ENCODE results near the gene GPRC5A. TPM values are rescaled to one million over a fixed set of nuclear protein-coding genes. Genes with fewer than 3 reads are reported as not detected.

Gene GPRC5A
- total RNA-seq, 1 donor from 2014 or later, result under 0.01 TPM

DNA sequence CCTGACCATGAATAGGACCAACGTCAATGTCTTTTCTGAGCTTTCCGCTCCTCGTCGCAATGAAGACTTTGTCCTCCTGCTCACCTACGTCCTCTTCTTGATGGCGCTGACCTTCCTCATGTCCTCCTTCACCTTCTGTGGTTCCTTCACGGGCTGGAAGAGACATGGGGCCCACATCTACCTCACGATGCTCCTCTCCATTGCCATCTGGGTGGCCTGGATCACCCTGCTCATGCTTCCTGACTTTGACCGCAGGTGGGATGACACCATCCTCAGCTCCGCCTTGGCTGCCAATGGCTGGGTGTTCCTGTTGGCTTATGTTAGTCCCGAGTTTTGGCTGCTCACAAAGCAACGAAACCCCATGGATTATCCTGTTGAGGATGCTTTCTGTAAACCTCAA lies 17.3 kb downstream of the GPRC5A start:
- no peak for FAIRE-seq

DNA sequence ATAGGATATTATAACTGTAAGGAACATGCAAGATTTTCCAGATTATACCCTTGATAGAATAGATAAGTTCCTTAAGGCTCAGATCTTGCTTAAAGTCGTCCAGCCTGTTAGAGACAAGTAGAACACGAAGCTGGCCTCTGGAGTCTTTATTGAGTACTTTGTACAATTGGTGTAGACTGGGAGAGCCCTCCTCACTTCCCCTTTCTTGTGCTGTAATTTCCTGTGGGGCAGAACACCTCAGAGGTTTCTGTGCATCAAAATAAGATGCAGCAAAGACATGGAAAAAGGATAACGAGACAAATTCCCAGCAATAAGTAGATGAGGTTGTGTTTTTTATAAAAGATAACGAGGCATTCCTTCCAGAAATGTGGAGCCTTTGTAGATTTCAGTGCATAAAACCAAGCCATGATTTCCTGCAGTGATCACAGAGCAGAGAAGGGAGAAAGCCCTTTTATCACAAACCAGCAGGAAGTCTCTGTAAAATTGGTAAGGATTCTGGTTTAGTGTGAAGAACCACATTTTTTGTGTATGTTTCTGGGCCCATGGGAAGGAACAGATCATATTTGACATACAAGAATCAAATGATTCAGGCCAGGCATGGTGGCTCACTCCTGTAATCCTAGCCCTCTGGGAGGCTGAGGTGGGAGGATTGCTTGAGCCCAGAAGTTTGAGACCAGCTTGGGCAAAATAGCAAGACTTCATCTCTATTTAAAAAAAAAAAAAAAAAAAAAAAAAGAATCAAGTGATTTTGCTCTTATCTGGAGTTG lies 18.0 kb downstream of the GPRC5A start:
- DNase-seq (ENCODE audit: low spot score in 2 of 2) (no peak), FAIRE-seq (no peak)

More for the DNA sequence above, 17.3 kb downstream of the GPRC5A start:
- DNase-seq (ENCODE audit: low spot score in 2 of 2), result no peak

GRCh38 chr12:12909995-12910420 lies 18.6 kb downstream of the GPRC5A start:
- FAIRE-seq (no peak), DNase-seq (ENCODE audit: low spot score in 2 of 2) (no peak)

GRCh38 chr12:12912711-12913110 lies 21.3 kb downstream of the GPRC5A start:
- no peak for DNase-seq (ENCODE audit: low spot score in 2 of 2)
- no peak for FAIRE-seq

DNA sequence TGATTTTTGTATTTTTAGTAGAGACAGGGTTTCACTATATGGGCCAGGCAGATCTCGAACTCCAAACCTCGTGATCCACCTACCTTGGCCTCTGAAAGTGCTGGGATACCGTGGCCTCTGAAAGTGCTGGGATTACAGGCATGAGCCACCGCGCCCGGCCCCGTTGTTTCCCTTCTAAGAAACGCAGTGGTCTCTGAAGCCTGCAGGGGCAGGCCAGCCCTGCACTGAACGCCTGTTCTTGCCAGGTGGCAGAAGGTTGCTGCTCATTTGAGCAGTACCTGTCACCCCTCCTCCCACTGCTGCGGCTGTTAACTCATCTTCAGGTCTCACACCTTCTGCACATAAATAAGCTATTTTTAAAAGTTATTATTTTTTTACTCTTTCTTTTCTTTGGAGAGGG lies 24.3 kb downstream of the GPRC5A start:
- FAIRE-seq (no peak), DNase-seq (ENCODE audit: low spot score in 2 of 2) (no peak)

DNA sequence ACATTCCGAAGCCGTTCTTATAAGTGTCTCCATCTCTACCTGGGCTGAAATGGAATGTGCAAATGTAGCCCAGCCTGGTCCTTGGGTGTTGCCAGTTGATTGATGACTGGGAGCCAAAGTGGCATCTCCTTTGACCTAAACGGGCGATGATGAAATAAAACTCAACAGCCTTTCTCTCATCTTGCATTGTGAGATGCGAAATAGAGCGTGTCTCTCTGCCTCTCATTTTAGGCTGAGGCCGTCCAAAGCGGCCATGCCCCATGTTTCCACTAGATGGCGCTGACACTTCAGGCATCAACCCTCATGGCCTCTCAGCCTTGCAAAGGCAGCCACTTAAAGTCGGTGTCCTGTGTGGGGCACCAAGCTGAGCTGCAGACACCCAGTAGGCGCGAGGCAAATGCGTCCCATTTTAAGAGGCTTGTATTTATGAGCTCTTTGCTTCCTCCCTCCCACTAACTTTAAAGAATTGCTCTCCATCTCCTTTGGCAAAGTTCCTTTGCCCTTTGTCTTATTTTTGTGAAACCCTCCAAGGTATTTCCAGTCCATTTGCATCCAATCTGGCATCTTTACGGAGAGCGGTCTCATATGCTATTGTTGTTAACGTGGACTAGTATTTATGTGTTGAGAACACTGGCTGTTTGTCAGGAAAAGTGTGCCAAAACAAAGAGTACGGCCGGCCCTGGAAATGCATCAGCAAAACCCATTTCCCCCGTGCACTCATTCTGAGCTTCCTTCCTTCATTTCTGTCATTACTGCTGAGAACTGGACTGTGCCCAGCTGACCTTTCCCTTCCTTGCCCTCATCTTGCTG lies 25.0 kb downstream of the GPRC5A start:
- DNase-seq (ENCODE audit: low spot score in 2 of 2) (peak; percentile 65 to 77), FAIRE-seq (no peak)

DNA sequence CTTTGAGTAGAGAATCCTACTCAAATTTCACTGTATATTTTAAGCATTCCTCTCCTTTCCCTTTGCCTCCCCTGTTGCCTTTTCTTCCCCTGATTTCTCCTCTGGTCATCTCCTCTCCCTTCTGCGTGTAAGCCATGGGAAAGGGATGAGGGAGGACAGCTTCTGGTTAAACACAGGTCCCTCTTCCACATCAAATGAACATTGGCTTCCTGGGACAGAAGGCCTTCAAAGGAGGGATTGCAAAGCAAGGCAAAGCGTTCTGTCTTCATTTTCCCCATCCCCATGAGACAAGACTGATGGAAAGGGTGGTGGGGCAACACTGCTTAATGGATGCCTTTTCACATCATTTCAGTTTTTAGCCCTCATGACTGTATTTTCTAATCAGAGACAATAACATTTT lies 26.2 kb downstream of the GPRC5A start:
- FAIRE-seq (no peak), DNase-seq (ENCODE audit: low spot score in 2 of 2) (no peak)

DNA sequence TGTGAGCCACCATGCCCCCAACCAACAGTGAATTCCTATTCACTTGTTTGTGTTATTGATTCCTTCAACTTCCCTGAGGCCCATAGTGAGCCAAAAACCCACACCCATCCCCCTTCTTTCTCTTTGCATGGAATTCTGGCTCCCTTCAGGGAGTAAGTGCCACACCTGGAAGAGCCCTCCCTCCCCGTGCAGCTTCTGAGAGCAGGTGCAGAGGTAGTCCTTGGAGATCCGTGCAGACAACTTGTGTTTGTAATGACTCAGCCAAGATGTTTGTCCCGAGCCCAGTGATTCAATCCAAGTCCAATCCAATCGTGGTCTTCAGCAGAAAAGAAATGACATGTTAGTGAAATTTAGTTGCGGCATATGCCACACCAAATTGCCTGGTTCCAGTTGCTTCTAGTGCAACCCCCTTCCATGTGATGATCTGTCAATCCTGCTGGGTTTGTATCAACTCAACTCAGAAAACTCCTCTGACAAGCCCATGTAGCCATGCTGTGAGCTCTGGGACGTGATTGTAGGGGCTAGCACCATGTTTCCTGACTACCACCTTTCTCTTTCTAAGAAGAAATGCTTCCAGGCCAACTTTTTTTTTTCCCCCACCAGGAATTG lies 27.5 kb downstream of the GPRC5A start:
- FAIRE-seq, result no peak
- no peak for DNase-seq (ENCODE audit: low spot score in 2 of 2)

GRCh38 chr12:12919666-12920435 lies 28.5 kb downstream of the GPRC5A start:
- no peak for FAIRE-seq
- DNase-seq (ENCODE audit: low spot score in 2 of 2), result no peak

GRCh38 chr12:12922191-12922616 lies 30.8 kb downstream of the GPRC5A start:
- DNase-seq (ENCODE audit: low spot score in 2 of 2) (no peak), FAIRE-seq (no peak)

- no peak for FAIRE-seq
- no peak for DNase-seq (ENCODE audit: low spot score in 2 of 2)
These were observed 31.6 kb downstream of the GPRC5A start for GRCh38 chr12:12922978-12923377.

GRCh38 chr12:12924169-12924568 lies 32.8 kb downstream of the GPRC5A start:
- no peak for DNase-seq (ENCODE audit: low spot score in 2 of 2)
- no peak for FAIRE-seq

DNA sequence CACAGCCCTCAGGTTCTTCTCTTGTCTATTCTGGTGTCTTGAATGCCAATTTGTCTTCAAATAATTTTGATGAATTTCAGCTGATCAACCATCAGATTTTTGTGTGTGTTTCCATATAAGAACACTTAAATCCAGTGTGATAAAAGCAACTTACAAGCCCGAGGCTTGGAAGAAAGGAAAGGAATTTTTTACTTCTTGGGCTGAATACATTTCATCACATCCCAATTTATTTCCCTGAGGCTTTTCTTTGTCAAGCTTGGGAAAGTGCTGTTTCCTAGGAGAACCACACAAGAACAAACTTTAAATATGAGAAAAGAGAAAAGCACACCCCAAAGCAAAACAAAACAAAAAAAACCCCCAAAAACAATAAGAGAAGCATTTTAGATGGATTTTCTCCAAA lies 34.0 kb downstream of the GPRC5A start:
- DNase-seq (ENCODE audit: low spot score in 2 of 2) (no peak), FAIRE-seq (no peak)

DNA sequence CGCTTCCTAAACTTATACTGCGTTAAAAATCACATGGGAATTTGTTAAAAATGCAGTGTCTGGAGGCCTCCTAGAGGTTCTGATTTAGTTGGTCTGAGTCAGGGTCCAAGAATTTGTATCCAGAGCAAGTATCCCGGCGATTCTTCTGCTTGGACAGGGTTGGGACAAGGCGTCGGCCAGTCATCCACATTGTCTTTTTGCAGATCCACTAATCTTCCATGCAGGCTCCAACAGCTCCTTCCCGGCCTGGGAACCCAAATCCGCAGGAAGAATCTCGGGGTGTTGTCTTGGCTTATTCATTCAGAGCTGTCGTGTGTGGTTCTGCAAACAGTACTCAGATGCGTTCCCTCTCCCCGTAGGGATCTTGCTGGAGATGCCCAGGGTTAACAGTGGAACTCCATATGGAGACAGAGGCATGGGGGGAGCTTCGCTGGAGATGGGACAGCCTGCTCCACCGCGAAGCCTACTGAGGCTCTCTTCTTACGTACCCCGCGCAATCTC lies 35.3 kb downstream of the GPRC5A start:
- DNase-seq (ENCODE audit: low spot score in 2 of 2) (no peak), FAIRE-seq (no peak)

GRCh38 chr12:12927211-12928079 lies 36.1 kb downstream of the GPRC5A start:
- FAIRE-seq (no peak), DNase-seq (ENCODE audit: low spot score in 2 of 2) (no peak)

GRCh38 chr12:12929696-12930095 lies 38.3 kb downstream of the GPRC5A start:
- FAIRE-seq, result no peak
- no peak for DNase-seq (ENCODE audit: low spot score in 2 of 2)

- DNase-seq (ENCODE audit: low spot score in 2 of 2) (no peak), FAIRE-seq (no peak)
These were observed 39.4 kb downstream of the GPRC5A start for GRCh38 chr12:12930633-12931219.

DNA sequence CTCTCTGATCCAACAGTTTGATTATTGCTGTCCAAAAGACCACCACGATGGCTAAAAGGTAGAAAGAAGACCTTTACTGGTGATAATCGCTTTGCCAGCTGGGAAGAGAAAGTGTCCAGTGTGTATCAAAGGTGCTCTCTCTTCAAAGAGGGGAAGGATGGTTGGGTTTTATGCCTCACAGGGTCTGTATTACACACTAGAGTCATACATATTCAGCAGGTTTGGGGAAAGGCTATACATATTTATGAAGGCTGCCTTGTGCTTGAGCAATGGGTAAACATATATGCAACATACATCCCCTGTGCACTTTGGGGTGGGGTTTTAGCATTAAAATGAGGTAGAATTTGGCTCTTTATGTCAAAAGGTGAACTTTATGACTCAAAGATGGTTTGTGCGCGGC lies 42.4 kb downstream of the GPRC5A start:
- FAIRE-seq (no peak), DNase-seq (ENCODE audit: low spot score in 2 of 2) (no peak)

DNA sequence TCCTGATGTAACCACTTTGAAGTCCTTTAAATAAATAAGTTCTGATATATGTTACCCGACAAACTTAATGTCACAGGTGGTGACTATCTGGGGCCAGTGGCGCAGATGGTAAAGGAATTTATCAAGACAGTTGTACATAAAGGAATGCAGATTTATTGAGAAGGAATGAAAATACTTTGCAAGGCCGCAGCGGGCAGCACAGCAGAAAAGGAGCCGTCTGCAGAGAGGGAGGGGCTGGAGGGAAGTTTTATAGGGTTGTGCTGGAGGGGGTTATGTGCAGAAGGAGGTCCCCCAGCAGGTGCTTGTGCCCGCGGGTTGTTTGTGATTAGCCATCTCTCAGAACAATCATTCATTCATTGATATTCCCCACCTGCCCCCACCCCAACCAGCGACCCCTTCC lies 43.2 kb downstream of the GPRC5A start:
- no peak for DNase-seq (ENCODE audit: low spot score in 2 of 2)
- no peak for FAIRE-seq

All from frontal cortex (tissue), 4 donors.